Measurements from ENCODE around the gene SIRT5.

The SIRT5 gene

DNA sequence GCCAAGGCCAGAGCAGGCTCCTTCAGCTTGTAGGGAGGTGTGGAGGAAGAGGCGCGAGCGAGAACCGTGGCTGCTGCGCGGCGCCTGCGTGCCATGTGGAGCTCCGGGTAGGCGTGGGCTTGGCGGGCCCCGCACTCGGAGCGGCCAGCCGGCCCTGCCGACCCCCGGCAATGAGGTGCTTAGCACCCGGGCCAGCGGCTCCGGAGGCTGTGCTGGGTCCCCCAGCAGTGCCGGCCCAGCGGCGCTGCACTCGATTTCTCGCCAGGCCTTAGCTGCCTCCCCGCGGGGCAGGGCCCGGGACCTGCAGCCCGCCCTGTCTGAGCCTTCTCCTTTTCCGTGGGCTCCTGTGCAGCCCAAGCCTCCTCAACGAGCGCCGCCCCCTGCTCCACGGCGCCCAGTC is 32.9 kb upstream of the SIRT5 start:
- H3K4me3 ChIP-seq (ENCODE audit: low read depth in 1 of 2, low read length in 1 of 2): no peak overlapping the region
- TF ChIP-seq, protein P1, sequence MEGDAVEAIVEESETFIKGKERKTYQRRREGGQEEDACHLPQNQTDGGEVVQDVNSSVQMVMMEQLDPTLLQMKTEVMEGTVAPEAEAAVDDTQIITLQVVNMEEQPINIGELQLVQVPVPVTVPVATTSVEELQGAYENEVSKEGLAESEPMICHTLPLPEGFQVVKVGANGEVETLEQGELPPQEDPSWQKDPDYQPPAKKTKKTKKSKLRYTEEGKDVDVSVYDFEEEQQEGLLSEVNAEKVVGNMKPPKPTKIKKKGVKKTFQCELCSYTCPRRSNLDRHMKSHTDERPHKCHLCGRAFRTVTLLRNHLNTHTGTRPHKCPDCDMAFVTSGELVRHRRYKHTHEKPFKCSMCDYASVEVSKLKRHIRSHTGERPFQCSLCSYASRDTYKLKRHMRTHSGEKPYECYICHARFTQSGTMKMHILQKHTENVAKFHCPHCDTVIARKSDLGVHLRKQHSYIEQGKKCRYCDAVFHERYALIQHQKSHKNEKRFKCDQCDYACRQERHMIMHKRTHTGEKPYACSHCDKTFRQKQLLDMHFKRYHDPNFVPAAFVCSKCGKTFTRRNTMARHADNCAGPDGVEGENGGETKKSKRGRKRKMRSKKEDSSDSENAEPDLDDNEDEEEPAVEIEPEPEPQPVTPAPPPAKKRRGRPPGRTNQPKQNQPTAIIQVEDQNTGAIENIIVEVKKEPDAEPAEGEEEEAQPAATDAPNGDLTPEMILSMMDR (IDR thresholded peaks at IDR 0.05): no peak
- no peaks in the 10 kb centered on the region for H3K9me3 ChIP-seq

DNA sequence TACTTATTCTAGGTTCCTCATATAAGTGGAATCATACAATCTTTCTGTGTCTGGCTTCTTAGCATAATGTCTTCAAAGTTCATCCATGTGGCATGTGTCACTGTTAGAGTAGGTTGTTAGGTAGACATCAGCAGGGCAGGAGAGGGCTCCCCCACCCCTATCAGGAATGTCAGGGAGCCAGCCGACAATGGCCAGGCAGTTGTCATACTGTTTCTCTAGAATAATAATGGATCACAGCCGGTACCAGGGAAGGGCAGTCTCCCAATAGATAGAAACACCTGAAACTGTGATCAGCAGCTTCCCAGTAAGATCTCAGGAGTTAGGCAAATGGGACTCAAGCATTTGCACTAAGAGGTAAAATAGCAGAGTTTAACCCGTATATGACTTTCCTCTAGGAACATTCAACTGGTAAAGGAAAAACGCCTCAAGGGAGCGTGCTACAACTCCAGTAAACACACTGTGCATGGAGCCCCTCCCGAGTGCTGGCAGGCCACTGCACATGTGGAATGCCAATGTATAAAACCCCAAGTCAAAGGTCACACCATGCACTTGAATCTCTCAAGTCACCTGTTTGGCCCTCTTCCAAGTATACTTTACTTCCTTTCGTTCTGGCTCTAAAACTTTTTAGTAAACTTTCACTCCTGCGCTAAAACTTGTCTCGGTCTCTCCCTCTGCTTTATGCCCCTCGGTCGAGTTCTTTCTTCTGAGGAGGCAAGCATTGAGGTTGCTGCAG is 29.8 kb upstream of the SIRT5 start:
- Histone ChIP-seq H3K36me3 (no peaks in the 10 kb centered on the region), H3K27ac (no peak overlapping the region), H3K4me1 (ENCODE audit: control insufficient read depth in 1 of 2, insufficient read depth in 1 of 2, low read depth in 1 of 2, low read length in 1 of 2) (no peaks in the 10 kb centered on the region), H3K9me3 (no peaks in the 10 kb centered on the region), H3K27me3 (no peaks in the 10 kb centered on the region), H3K4me3 (ENCODE audit: low read depth in 1 of 2, low read length in 1 of 2) (no peak overlapping the region)
- TF ChIP-seq, protein P1 (IDR thresholded peaks at IDR 0.05): no peak

More for the DNA sequence above, 32.9 kb upstream of the SIRT5 start:
- Histone ChIP-seq H3K27ac (no peak overlapping the region), H3K36me3 (no peaks in the 10 kb centered on the region), H3K27me3 (no peaks in the 10 kb centered on the region), H3K4me1 (ENCODE audit: control insufficient read depth in 1 of 2, insufficient read depth in 1 of 2, low read depth in 1 of 2, low read length in 1 of 2) (no peaks in the 10 kb centered on the region)

DNA sequence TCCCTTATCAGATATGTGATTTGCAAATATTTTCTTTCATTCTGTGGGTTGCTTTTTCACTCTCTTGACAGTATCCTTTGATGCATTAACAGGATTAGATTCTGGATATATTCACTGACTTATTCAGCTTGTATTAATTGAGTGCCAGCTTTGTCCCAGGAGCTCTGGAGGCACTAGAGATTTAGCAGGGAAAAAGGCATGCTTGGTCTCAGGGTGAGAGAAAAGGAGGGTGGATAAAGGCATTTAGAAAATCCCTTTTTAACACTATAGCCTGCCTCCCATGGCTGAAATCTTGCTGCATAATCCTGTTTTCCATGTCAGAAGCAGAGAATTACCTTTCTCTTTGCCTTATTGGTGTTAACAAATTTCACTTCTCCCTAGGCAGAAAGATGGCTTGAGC is 28.5 kb upstream of the SIRT5 start:
- no peaks in the 10 kb centered on the region for H3K27me3 ChIP-seq
- no peaks in the 10 kb centered on the region for H3K9me3 ChIP-seq
- H3K36me3 ChIP-seq: no peaks in the 10 kb centered on the region
- TF ChIP-seq, protein P1 (IDR thresholded peaks at IDR 0.05): no peak
- no peaks in the 10 kb centered on the region for H3K4me1 ChIP-seq (ENCODE audit: control insufficient read depth in 1 of 2, insufficient read depth in 1 of 2, low read depth in 1 of 2, low read length in 1 of 2)
- H3K27ac ChIP-seq: no peak overlapping the region
- no peak overlapping the region for H3K4me3 ChIP-seq (ENCODE audit: low read depth in 1 of 2, low read length in 1 of 2)

DNA sequence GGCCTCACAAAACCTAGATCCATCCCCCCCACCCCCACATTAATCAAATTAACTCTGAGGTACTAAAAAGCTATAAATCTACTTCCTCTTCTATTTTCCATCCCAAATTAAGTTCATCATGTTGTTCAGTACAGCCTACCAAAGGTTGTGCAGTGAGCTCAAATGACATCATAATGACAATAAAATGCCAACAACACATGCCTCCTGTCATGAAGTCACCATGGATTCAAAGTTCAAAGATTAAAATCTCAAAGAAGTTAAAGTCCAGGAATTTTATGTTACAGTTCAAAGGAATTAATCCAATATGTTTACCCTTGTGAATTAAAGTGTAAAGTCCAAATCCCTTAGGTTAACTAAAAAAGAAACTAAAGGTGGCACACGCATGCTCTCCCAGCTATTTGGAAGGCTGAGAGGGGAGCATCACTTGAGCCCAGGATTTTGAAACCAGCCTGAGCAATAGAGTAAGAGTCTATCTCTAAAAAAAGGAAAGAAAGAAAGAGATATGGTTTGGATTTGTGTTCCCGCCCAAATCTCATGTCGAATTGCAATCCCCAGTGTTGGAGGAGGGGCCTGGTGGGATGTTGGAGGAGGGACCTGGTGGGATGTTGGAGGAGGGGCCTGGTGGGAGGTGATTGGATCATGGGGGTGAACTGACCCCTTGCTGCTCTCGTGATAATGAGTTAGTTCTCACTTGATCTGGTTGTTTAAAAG is 25.7 kb upstream of the SIRT5 start:
- Histone ChIP-seq H3K27me3 (no peaks in the 10 kb centered on the region), H3K27ac (no peak overlapping the region), H3K36me3 (no peaks in the 10 kb centered on the region), H3K9me3 (no peaks in the 10 kb centered on the region), H3K4me3 (ENCODE audit: low read depth in 1 of 2, low read length in 1 of 2) (no peak overlapping the region), H3K4me1 (ENCODE audit: control insufficient read depth in 1 of 2, insufficient read depth in 1 of 2, low read depth in 1 of 2, low read length in 1 of 2) (no peaks in the 10 kb centered on the region)
- TF ChIP-seq, protein P1 (IDR thresholded peaks at IDR 0.05): no peak

DNA sequence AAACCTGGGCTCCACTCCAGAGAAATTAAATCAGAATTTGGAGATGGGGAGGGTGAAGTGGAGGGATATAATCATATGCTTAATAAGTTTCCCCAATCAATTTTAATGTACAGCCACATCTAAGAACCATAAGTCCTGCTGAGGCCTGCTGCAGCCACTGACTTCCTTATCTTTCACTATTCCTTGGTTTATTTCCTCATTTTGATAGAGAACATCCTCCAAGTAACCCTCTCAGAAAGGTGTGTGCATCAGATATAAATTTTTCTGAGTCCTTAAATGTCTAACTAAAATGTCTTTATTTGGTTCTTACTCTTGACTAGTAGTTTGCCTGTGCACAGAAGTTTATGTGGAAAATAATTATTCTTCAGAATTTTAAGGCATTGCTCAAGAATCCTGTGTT is 23.7 kb upstream of the SIRT5 start:
- H3K27me3 ChIP-seq: no peaks in the 10 kb centered on the region
- no peak overlapping the region for H3K4me3 ChIP-seq (ENCODE audit: low read depth in 1 of 2, low read length in 1 of 2)
- no peak overlapping the region for H3K27ac ChIP-seq
- TF ChIP-seq, protein P1 (IDR thresholded peaks at IDR 0.05): no peak
- H3K9me3 ChIP-seq: no peaks in the 10 kb centered on the region
- H3K4me1 ChIP-seq (ENCODE audit: control insufficient read depth in 1 of 2, insufficient read depth in 1 of 2, low read depth in 1 of 2, low read length in 1 of 2): no peaks in the 10 kb centered on the region
- no peaks in the 10 kb centered on the region for H3K36me3 ChIP-seq

Data from neutrophil (primary cell).